ENCODE data around the gene B9D1. TPM values are rescaled to one million over a fixed set of nuclear protein-coding genes. Genes with fewer than 3 reads are reported as not detected.

The B9D1 gene
- total and polyA plus RNA-seq, 2 of the 13 experiments (the other 11 are each of a cell fraction or from before 2014, with no cell fraction given) = 27.7 to 31.1 TPM

- no peak for TF ChIP-seq DZIP1 (CRISPR knock-in tag; IDR thresholded peaks at IDR 0.05)
- TF ChIP-seq MXI1 (IDR thresholded peaks at IDR 0.05; ENCODE audit: borderline replicate concordance, low read depth, low read length) = peak; percentile 41; the same call in 1 of the 3 replicates
- no peak for TF ChIP-seq ZSCAN29 (CRISPR knock-in tag; conservative IDR thresholded peaks at IDR 0.05)
- 0 out of 2 replicates have a peak, but pooled peaks have one; percentile 21 for TF ChIP-seq PAXIP1 (CRISPR knock-in tag; conservative IDR thresholded peaks at IDR 0.05)
- TF ChIP-seq ZNF652 (CRISPR knock-in tag; IDR thresholded peaks at IDR 0.05; ENCODE audit: borderline replicate concordance, low read depth) = no peak
- TF ChIP-seq MNT (IDR thresholded peaks at IDR 0.05) = peak; percentile 34; the same call in 1 of the 2 replicates
- TF ChIP-seq PPARG (CRISPR knock-in tag; conservative IDR thresholded peaks at IDR 0.05) = no peak
- TF ChIP-seq ZNF646 (CRISPR knock-in tag; IDR thresholded peaks at IDR 0.05) = no peak
- no peak for TF ChIP-seq DMAP1 (CRISPR knock-in tag; IDR thresholded peaks at IDR 0.05)
Observed at GRCh38 chr17:19397556-19398041, 35.1 kb upstream of the B9D1 start (continued).
